K562 (cell line): ENCODE results near the gene GALP. TPM values are rescaled to one million over a fixed set of nuclear protein-coding genes. Genes with fewer than 3 reads are reported as not detected.

Source experiments
- CUX1 ChIP-seq: fragments of 200-800 bp; sonication (Bioruptor generic); IDR thresholded peaks from 2 replicates; pipeline ENCODE4 v1.6.1; 2016; ENCODE audit warnings: missing genetic modification characterization, missing compliant biosample characterization
- FOXJ3 ChIP-seq: sonication (generic); formaldehyde crosslinking; IDR thresholded peaks from 2 replicates; pipeline ENCODE4 v1.4.0; 2020; ENCODE audit warnings: mild to moderate bottlenecking, missing genetic modification reagents
- GATA2 ChIP-seq: sonication (generic); formaldehyde crosslinking; IDR thresholded peaks from 2 replicates; pipeline ENCODE4 v1.4.0; 2020; ENCODE audit warnings: mild to moderate bottlenecking, missing genetic modification reagents
- GTF2A2 ChIP-seq: IDR thresholded peaks from 2 replicates; pipeline ENCODE4 v1.6.1; 2016; ENCODE audit warnings: mild to moderate bottlenecking, missing genetic modification characterization, missing compliant biosample characterization
- MECOM ChIP-seq: fragments of 250-450 bp; sonication (Bioruptor Pico); IDR thresholded peaks from 2 replicates; pipeline ENCODE4 v1.8.0; 2022; ENCODE audit warnings: inconsistent platforms
- NRF1 ChIP-seq, 2 experiments: fragments of 450-650 bp; IDR thresholded peaks in 1 of 2; conservative IDR thresholded peaks in 1 of 2; 2 replicates each; pipeline ENCODE4 v1.6.1; 2014; ENCODE audit warnings: mild to moderate bottlenecking in 2 of 2
- PBX2 ChIP-seq, 2 experiments: IDR thresholded peaks in 1 of 2; conservative IDR thresholded peaks in 1 of 2; 2 replicates each; pipeline ENCODE4 v1.6.1; 2016; ENCODE audit warnings: low read depth in 2 of 2, mild to moderate bottlenecking in 1 of 2, missing compliant biosample characterization in 1 of 2, missing genetic modification characterization in 1 of 2, moderate library complexity in 1 of 2
- RBM22 ChIP-seq: fragments of 200-400 bp; formaldehyde crosslinking; IDR thresholded peaks from 2 replicates; pipeline ENCODE4 v1.6.1; 2018; ENCODE audit warnings: low read length, low read depth; ENCODE audit not compliant: poor library complexity, severe bottlenecking
- RNF2 ChIP-seq: sonication (generic); IDR thresholded peaks from 2 replicates; pipeline ENCODE4 v1.6.1; 2016
- SPI1 ChIP-seq: IDR thresholded peaks from 2 replicates; pipeline ENCODE4 v1.6.1; 2011; ENCODE audit warnings: low read depth, low read length, control low read depth, borderline replicate concordance
- ZC3H4 ChIP-seq: sonication (generic); formaldehyde crosslinking; IDR thresholded peaks from 2 replicates; pipeline ENCODE4 v1.9.0; 2021; ENCODE audit warnings: missing genetic modification reagents, borderline replicate concordance
- ZHX1 ChIP-seq: fragments of 150-350 bp; conservative IDR thresholded peaks from 2 replicates; pipeline ENCODE4 v1.6.1; 2014; ENCODE audit warnings: low read length
- ZNF133 ChIP-seq: fragments of 250-450 bp; sonication (Bioruptor Pico); IDR thresholded peaks from 2 replicates; pipeline ENCODE4 v1.4.0; 2020; ENCODE audit warnings: mild to moderate bottlenecking
- polyA plus RNA-seq, 8 experiments: library from polyadenylated mRNA; depleted of rRNA in 4 of 8; stranded (reverse) in 5 of 8; unstranded in 3 of 8; fragments of >200 nt; fragmentation: Nextera tagmentation in 2 of 8; fragmentation: Illumina TruSeq in 1 of 8; extraction: Ambion mirVana in 2 of 8; extraction: Trizol in 1 of 8; gene quantifications; 2 replicates each; pipeline versions ENCODE4 v1.2.1 to v1.2.3, GENCODE V29; 2011 to 2014; ENCODE audit warnings: inconsistent platforms in 1 of 8, missing spikeins in 1 of 8
- total RNA-seq, 7 experiments: library from RNA; depleted of rRNA in 6 of 7; stranded (reverse); fragments of >200 nt in 6 of 7; fragmentation: Illumina TruSeq in 2 of 7; extraction: Trizol in 2 of 7; gene quantifications; 2 replicates each; pipeline versions ENCODE4 v1.2.1 to v1.2.3, GENCODE V29; 2011 to 2021; ENCODE audit warnings: low replicate concordance in 1 of 7

GALP gene
- total and polyA plus RNA-seq, 9 of the 15 experiments (the other 6 are each of a cell fraction or from before 2014, with no cell fraction given), result not detected

- TF ChIP-seq CUX1 (CRISPR knock-in tag) (no peak), GATA2 (no peak), MECOM (CRISPR knock-in tag) (no peak), ZHX1 (peak; percentile 93), SPI1 (no peak), ZC3H4 (CRISPR knock-in tag) (no peak), FOXJ3 (CRISPR knock-in tag) (no peak), PBX2 (CRISPR knock-in tag; IDR thresholded peaks at IDR 0.05; ENCODE audit: low read depth) (no peak), PBX2 (tag; conservative IDR thresholded peaks at IDR 0.05; ENCODE audit: low read depth) (no peak), GTF2A2 (tag) (no peak), RBM22 (no peak), NRF1 (conservative IDR thresholded peaks at IDR 0.05 in 1 of 2, IDR thresholded peaks at IDR 0.05 in 1 of 2) (peak; percentile 97 to 98), RNF2 (no peak), ZNF133 (CRISPR knock-in tag) (no peak)
These were observed 35.0 kb upstream of the GALP start, which contains the start of gene ZNF444 (continued) for GRCh38 chr19:56140583-56141416.
